ENCODE results near the gene BAZ2B.

The BAZ2B gene

GRCh38 chr2:159617100-159617499, 752 bp upstream of the BAZ2B start:
- DNase-seq (ENCODE audit: low read depth): no peak

- DNase-seq (ENCODE audit: low read depth): peak; percentile 93
These were observed 722 bp downstream of the BAZ2B start for GRCh38 chr2:159615367-159616285.

- peak; percentile 76 for DNase-seq (ENCODE audit: low read depth)
These were observed 1.6 kb downstream of the BAZ2B start for GRCh38 chr2:159614534-159615366.

GRCh38 chr2:159613651-159614285, 2.6 kb downstream of the BAZ2B start:
- DNase-seq (ENCODE audit: low read depth): peak; percentile 68

GRCh38 chr2:159613091-159613490, 3.3 kb downstream of the BAZ2B start:
- no peak for DNase-seq (ENCODE audit: low read depth)

- no peak for DNase-seq (ENCODE audit: low read depth)
These were observed 4.0 kb downstream of the BAZ2B start for GRCh38 chr2:159612255-159612901.

- DNase-seq (ENCODE audit: low read depth): no peak
These were observed 6.4 kb downstream of the BAZ2B start for GRCh38 chr2:159609811-159610549.

GRCh38 chr2:159608723-159609308, 7.5 kb downstream of the BAZ2B start:
- no peak for DNase-seq (ENCODE audit: low read depth)

- DNase-seq (ENCODE audit: low read depth): no peak
These were observed 8.2 kb downstream of the BAZ2B start for GRCh38 chr2:159608108-159608507.

GRCh38 chr2:159606287-159606686, 10.1 kb downstream of the BAZ2B start:
- no peak for DNase-seq (ENCODE audit: low read depth)

- DNase-seq (ENCODE audit: low read depth): no peak
These were observed 10.7 kb downstream of the BAZ2B start for GRCh38 chr2:159605441-159606178.

GRCh38 chr2:159604159-159604558, 12.2 kb downstream of the BAZ2B start:
- DNase-seq (ENCODE audit: low read depth): no peak

- DNase-seq (ENCODE audit: low read depth): peak; percentile 79
These were observed 15.6 kb downstream of the BAZ2B start for GRCh38 chr2:159600752-159601151.

GRCh38 chr2:159595410-159596046, 20.8 kb downstream of the BAZ2B start:
- DNase-seq (ENCODE audit: low read depth): peak; percentile 63

GRCh38 chr2:159592441-159592840, 23.9 kb downstream of the BAZ2B start:
- no peak for DNase-seq (ENCODE audit: low read depth)

- no peak for DNase-seq (ENCODE audit: low read depth)
These were observed 25.1 kb downstream of the BAZ2B start for GRCh38 chr2:159591221-159591620.

- DNase-seq (ENCODE audit: low read depth): no peak
These were observed 27.1 kb downstream of the BAZ2B start for GRCh38 chr2:159589286-159589685.

GRCh38 chr2:159586034-159586433, 30.3 kb downstream of the BAZ2B start:
- no peak for DNase-seq (ENCODE audit: low read depth)

GRCh38 chr2:159585622-159586021, 30.7 kb downstream of the BAZ2B start:
- no peak for DNase-seq (ENCODE audit: low read depth)

- no peak for DNase-seq (ENCODE audit: low read depth)
These were observed 31.6 kb downstream of the BAZ2B start for GRCh38 chr2:159584796-159585195.

All from ELR (cell line).